ENCODE results near the gene SORCS1. TPM values are rescaled to one million over a fixed set of nuclear protein-coding genes. Genes with fewer than 3 reads are reported as not detected.

The SORCS1 gene
- total RNA-seq, 2 experiments from 2014 or later: not detected

DNA sequence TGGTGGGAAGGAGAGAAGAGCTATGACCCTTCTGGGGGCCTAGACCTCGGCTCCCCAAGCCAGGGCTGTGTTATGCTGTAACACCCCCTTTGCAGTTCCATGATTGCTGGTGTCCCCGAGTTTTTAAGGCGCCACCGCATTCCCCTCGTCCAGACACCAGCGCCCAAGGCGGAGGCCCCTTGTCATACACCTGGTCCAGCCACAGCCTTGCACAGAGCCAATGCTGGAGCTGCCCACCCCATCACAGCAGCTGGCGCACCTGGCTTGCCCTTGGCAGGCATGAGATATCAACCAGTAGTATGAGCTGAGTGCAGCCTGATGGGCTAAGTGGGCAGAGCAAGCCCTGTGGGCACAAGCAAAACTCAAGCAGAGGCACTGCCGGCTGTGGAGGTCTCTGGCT is 209.4 kb downstream of the SORCS1 start:
- peaks cover 0 to 19% of the 10 kb centered on the region in 2 experiments for H3K9me3 ChIP-seq (ENCODE audit: control insufficient read depth in 1 of 2, insufficient read depth in 1 of 2, low read length in 2 of 2)
- Mint-ChIP-seq H3K36me3 (ENCODE audit: low read depth) (no peaks in the 10 kb centered on the region), H3K27ac (no peak overlapping the region), H3K4me1 (ENCODE audit: low read depth) (no peaks in the 10 kb centered on the region), H3K9me3 (no peaks in the 10 kb centered on the region), H3K4me3 (no peak overlapping the region), H3K27me3 (no peaks in the 10 kb centered on the region)
- H3K4me3 ChIP-seq (ENCODE audit: low read length): no peak overlapping the region
- no peaks in the 10 kb centered on the region for H3K36me3 ChIP-seq (ENCODE audit: insufficient read depth, low read length)
- no peak for DNase-seq
- no peaks in the 10 kb centered on the region for H3K4me1 ChIP-seq (ENCODE audit: insufficient read depth, low read length)
- TF ChIP-seq, protein P1, sequence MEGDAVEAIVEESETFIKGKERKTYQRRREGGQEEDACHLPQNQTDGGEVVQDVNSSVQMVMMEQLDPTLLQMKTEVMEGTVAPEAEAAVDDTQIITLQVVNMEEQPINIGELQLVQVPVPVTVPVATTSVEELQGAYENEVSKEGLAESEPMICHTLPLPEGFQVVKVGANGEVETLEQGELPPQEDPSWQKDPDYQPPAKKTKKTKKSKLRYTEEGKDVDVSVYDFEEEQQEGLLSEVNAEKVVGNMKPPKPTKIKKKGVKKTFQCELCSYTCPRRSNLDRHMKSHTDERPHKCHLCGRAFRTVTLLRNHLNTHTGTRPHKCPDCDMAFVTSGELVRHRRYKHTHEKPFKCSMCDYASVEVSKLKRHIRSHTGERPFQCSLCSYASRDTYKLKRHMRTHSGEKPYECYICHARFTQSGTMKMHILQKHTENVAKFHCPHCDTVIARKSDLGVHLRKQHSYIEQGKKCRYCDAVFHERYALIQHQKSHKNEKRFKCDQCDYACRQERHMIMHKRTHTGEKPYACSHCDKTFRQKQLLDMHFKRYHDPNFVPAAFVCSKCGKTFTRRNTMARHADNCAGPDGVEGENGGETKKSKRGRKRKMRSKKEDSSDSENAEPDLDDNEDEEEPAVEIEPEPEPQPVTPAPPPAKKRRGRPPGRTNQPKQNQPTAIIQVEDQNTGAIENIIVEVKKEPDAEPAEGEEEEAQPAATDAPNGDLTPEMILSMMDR (IDR thresholded peaks at IDR 0.05): no peak
- CTCF ChIA-PET: no interaction called here
- intact Hi-C loops (cut with DNase I, micrococcal nuclease): no loop called here
- no peaks in the 10 kb centered on the region for H3K27me3 ChIP-seq (ENCODE audit: control insufficient read depth in 1 of 2, insufficient read depth in 2 of 2, low read length in 2 of 2)
- ATAC-seq (ENCODE audit: poor library complexity): no peak
- POLR2A ChIA-PET: no interaction called here
- no peak overlapping the region for H3K27ac ChIP-seq (ENCODE audit: low read depth in 1 of 2, low read length in 2 of 2)

DNA sequence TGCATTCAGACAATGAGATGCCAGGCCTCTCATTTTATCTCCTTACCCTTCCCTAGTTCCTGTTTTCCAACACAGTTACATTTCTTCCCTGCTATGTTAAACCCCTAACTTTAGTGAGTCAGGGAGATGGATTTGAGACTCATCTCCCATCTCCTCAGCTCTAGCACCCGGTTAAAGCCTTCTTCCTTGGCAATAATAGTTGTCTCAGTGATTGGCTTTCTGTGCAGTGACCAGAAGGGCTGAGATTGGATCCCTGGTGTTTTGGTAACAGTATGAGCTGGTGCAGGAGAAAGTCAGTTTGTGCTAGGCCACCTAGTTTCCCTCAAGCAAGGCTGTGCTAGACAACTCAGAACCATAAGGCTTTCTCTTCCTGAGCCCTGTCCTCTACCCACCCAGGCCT is 212.5 kb downstream of the SORCS1 start:
- ChIA-PET POLR2A (no interaction called here), CTCF (no interaction called here)
- Mint-ChIP-seq H3K4me1 (ENCODE audit: low read depth) (no peaks in the 10 kb centered on the region), H3K27ac (no peak overlapping the region), H3K36me3 (ENCODE audit: low read depth) (no peaks in the 10 kb centered on the region), H3K27me3 (no peaks in the 10 kb centered on the region), H3K4me3 (no peak overlapping the region), H3K9me3 (no peaks in the 10 kb centered on the region)
- TF ChIP-seq, protein P1 (IDR thresholded peaks at IDR 0.05): no peak
- intact Hi-C loops (cut with DNase I, micrococcal nuclease): no loop called here
- no peak for ATAC-seq (ENCODE audit: poor library complexity)
- Histone ChIP-seq H3K27me3 (ENCODE audit: control insufficient read depth in 1 of 2, insufficient read depth in 2 of 2, low read length in 2 of 2) (no peaks in the 10 kb centered on the region), H3K4me3 (ENCODE audit: low read length) (no peak overlapping the region), H3K36me3 (ENCODE audit: insufficient read depth, low read length) (no peaks in the 10 kb centered on the region), H3K9me3 (ENCODE audit: control insufficient read depth in 1 of 2, insufficient read depth in 1 of 2, low read length in 2 of 2) (peaks cover 0 to 22% of the 10 kb centered on the region in 2 experiments), H3K4me1 (ENCODE audit: insufficient read depth, low read length) (no peaks in the 10 kb centered on the region), H3K27ac (ENCODE audit: low read depth in 1 of 2, low read length in 2 of 2) (no peak overlapping the region)
- DNase-seq: no peak

DNA sequence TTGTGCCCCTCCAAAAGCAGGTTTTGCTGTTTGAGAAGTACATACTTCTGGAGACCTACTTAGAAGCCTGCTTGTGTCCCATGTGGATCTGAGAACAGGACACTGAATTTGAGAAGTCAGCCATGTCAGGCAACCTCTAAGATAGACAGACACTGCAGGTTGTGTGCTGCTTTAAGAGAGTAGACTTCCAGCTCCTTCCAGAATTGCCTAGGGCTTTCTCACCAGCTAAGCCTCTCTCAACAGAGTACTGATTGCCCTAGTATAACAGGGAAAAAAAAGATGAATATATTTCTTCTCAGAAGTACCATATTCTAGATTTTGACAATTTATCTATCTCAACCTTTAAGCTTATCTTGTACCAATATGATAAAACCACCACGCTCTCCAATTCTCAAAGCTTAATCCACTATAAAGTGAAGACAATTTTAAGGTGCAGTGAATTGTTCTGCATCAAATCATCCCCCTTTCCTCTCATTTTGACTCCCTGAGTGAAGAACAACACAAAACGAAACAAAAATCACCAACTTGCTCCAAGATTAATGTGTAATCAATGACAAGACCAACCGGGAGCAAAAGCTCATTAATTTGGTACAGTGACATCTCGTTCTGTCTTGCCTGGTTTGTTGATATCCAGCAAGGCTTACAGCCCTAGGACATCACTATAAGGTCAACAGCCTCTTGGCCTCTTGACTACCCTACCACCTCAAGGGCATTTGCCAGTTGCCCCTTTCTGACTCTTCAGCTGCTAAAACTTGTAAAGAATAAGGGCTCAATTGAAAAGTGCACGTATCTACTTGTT is 214.6 kb downstream of the SORCS1 start:
- Mint-ChIP-seq H3K27ac (no peak overlapping the region), H3K9me3 (no peaks in the 10 kb centered on the region), H3K27me3 (no peaks in the 10 kb centered on the region), H3K36me3 (ENCODE audit: low read depth) (no peaks in the 10 kb centered on the region), H3K4me3 (no peak overlapping the region), H3K4me1 (ENCODE audit: low read depth) (no peaks in the 10 kb centered on the region)
- DNase-seq (no peak), ATAC-seq (ENCODE audit: poor library complexity) (no peak)
- H3K36me3 ChIP-seq (ENCODE audit: insufficient read depth, low read length): no peaks in the 10 kb centered on the region
- peaks cover 0 to 11% of the 10 kb centered on the region in 2 experiments for H3K9me3 ChIP-seq (ENCODE audit: control insufficient read depth in 1 of 2, insufficient read depth in 1 of 2, low read length in 2 of 2)
- intact Hi-C loops (cut with DNase I, micrococcal nuclease): no loop called here
- TF ChIP-seq, protein P1 (IDR thresholded peaks at IDR 0.05): no peak
- H3K4me1 ChIP-seq (ENCODE audit: insufficient read depth, low read length): no peaks in the 10 kb centered on the region
- ChIA-PET CTCF (no interaction called here), POLR2A (no interaction called here)
- H3K27me3 ChIP-seq (ENCODE audit: control insufficient read depth in 1 of 2, insufficient read depth in 2 of 2, low read length in 2 of 2): no peaks in the 10 kb centered on the region
- no peak overlapping the region for H3K4me3 ChIP-seq (ENCODE audit: low read length)
- H3K27ac ChIP-seq (ENCODE audit: low read depth in 1 of 2, low read length in 2 of 2): no peak overlapping the region

Measured in CD4-positive, alpha-beta T cell (primary cell).